ENCODE data around the gene M1AP.

GRCh38 chr2:74514368-74515270 is 133.5 kb downstream of the M1AP start, which contains the start of gene TLX2:
- TF ChIP-seq CTCF (IDR thresholded peaks at IDR 0.05) (no peak), POLR2A (IDR thresholded peaks at IDR 0.05) (no peak)

All from thyroid gland (tissue), 4 donors.